ENCODE measurements around the gene PSD2. TPM values are rescaled to one million over a fixed set of nuclear protein-coding genes. Genes with fewer than 3 reads are reported as not detected.

The PSD2 gene
- total RNA-seq, 1 experiment from 2014 or later = 0.22 TPM

- Histone ChIP-seq H3T11ph (ENCODE audit: low read length) (no peak overlapping the region), H3K9ac (ENCODE audit: extremely low read depth, insufficient read length, low read length) (no peak overlapping the region), H3K23me2 (ENCODE audit: insufficient read length, low read depth, low read length, poor library complexity, severe bottlenecking) (peaks cover 4% of the 10 kb centered on the region), H3K27me3 (ENCODE audit: insufficient read depth, low read length) (peaks cover 18% of the 10 kb centered on the region), H2BK120ac (ENCODE audit: low read depth, low read length, poor library complexity, severe bottlenecking) (no peak overlapping the region), H3K56ac (ENCODE audit: insufficient read length, low read depth, low read length) (no peak overlapping the region), H3K14ac (ENCODE audit: insufficient read depth, low read length) (no peak overlapping the region), H3K23ac (ENCODE audit: insufficient read length, low read depth, low read length) (no peak overlapping the region), H2BK5ac (ENCODE audit: insufficient read length, low read length) (no peak overlapping the region), H2BK20ac (ENCODE audit: low read depth, low read length, poor library complexity, severe bottlenecking) (no peak overlapping the region), H4K5ac (ENCODE audit: insufficient read length, low read depth, low read length) (no peak overlapping the region), H3K18ac (ENCODE audit: insufficient read length, low read depth, low read length) (no peak overlapping the region), H3K79me1 (ENCODE audit: insufficient read depth, low read depth, low read length, poor library complexity, severe bottlenecking) (no peaks in the 10 kb centered on the region), H3K4me1 (ENCODE audit: insufficient read depth, low read length) (no peaks in the 10 kb centered on the region), H2AK5ac (ENCODE audit: insufficient read length, low read length) (no peak overlapping the region), H3K4ac (ENCODE audit: low read depth, low read length) (no peak overlapping the region), H2AFZ (ENCODE audit: low read length) (no peak overlapping the region), H3K9me3 (ENCODE audit: control insufficient read depth, low read depth, low read length) (no peaks in the 10 kb centered on the region), H3K27ac (ENCODE audit: insufficient read length, low read depth, low read length) (no peak overlapping the region), H4K20me1 (ENCODE audit: control insufficient read depth, insufficient read depth, insufficient read length) (peaks cover 4% of the 10 kb centered on the region), H3K79me2 (ENCODE audit: insufficient read depth, low read length) (no peaks in the 10 kb centered on the region), H2BK15ac (ENCODE audit: low read depth, low read length) (no peak overlapping the region), H3K4me2 (ENCODE audit: insufficient read depth, insufficient read length, low read length) (no peak overlapping the region), H4K8ac (replicated peaks; ENCODE audit: insufficient read length, low read depth, low read length) (no peak overlapping the region), H4K91ac (ENCODE audit: insufficient read length, low read depth, low read length) (no peak overlapping the region), H2BK12ac (ENCODE audit: insufficient read length, low read depth, low read length) (no peak overlapping the region)
- TF ChIP-seq, protein P1, sequence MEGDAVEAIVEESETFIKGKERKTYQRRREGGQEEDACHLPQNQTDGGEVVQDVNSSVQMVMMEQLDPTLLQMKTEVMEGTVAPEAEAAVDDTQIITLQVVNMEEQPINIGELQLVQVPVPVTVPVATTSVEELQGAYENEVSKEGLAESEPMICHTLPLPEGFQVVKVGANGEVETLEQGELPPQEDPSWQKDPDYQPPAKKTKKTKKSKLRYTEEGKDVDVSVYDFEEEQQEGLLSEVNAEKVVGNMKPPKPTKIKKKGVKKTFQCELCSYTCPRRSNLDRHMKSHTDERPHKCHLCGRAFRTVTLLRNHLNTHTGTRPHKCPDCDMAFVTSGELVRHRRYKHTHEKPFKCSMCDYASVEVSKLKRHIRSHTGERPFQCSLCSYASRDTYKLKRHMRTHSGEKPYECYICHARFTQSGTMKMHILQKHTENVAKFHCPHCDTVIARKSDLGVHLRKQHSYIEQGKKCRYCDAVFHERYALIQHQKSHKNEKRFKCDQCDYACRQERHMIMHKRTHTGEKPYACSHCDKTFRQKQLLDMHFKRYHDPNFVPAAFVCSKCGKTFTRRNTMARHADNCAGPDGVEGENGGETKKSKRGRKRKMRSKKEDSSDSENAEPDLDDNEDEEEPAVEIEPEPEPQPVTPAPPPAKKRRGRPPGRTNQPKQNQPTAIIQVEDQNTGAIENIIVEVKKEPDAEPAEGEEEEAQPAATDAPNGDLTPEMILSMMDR (conservative IDR thresholded peaks at IDR 0.05) = no peak
- H3K27ac Mint-ChIP-seq = no peak overlapping the region
- no peaks in the 10 kb centered on the region; a peak in 1 of 5 replicates for H3K9me3 Mint-ChIP-seq
- peak overlapping the region in 1 of 2 experiments; percentile 45; a peak in 2 of 5 replicates for H3K4me3 Mint-ChIP-seq
- H3K4me1 Mint-ChIP-seq = peaks cover 5 to 10% of the 10 kb centered on the region in 2 experiments
- 100% methylated on average over 1 of the region's 12 CpGs for WGBS (ENCODE audit: extremely low coverage, insufficient read length, low lambda C conversion rate)
- no peaks in the 10 kb centered on the region; a peak in 1 of 7 replicates for H3K36me3 Mint-ChIP-seq (ENCODE audit: insufficient read depth in 1 of 3, low read depth in 3 of 3)
- no peak for DNase-seq
- peaks cover 89% of the 10 kb centered on the region for H3K27me3 Mint-ChIP-seq (ENCODE audit: low read depth)
Observed at GRCh38 chr5:139789116-139789844, 6.3 kb upstream of the PSD2 start.

Data from H9 (cell line).